Measurements from ENCODE around the gene C18orf63. TPM values are rescaled to one million over a fixed set of nuclear protein-coding genes. Genes with fewer than 3 reads are reported as not detected.

C18orf63 gene
- total RNA-seq, 1 experiment from 2014 or later = not detected

- peaks cover 3% of the 10 kb centered on the region; the same call in 1 of the 2 replicates for H3K27me3 Mint-ChIP-seq (ENCODE audit: low read depth)
- no peak overlapping the region for H3K27ac Mint-ChIP-seq
- no peak for TF ChIP-seq PRRX2 (CRISPR knock-in tag; IDR thresholded peaks at IDR 0.05)
- no peak for TF ChIP-seq IRF2 (CRISPR knock-in tag; IDR thresholded peaks at IDR 0.05; ENCODE audit: borderline replicate concordance, low read depth)
- no peak for TF ChIP-seq NR2C2 (CRISPR knock-in tag; IDR thresholded peaks at IDR 0.05)
- no peak for TF ChIP-seq FOXP1 (CRISPR knock-in tag; IDR thresholded peaks at IDR 0.05; ENCODE audit: borderline replicate concordance)
- no peak for TF ChIP-seq E2F1 (CRISPR knock-in tag; IDR thresholded peaks at IDR 0.05)
- TF ChIP-seq ZMAT4 (CRISPR knock-in tag; IDR thresholded peaks at IDR 0.05) = no peak
- TF ChIP-seq HMGA2 (CRISPR knock-in tag; IDR thresholded peaks at IDR 0.05) = no peak
- TF ChIP-seq, protein P1, sequence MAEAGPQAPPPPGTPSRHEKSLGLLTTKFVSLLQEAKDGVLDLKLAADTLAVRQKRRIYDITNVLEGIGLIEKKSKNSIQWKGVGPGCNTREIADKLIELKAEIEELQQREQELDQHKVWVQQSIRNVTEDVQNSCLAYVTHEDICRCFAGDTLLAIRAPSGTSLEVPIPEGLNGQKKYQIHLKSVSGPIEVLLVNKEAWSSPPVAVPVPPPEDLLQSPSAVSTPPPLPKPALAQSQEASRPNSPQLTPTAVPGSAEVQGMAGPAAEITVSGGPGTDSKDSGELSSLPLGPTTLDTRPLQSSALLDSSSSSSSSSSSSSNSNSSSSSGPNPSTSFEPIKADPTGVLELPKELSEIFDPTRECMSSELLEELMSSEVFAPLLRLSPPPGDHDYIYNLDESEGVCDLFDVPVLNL (CRISPR knock-in tag; IDR thresholded peaks at IDR 0.05; ENCODE audit: borderline replicate concordance, low read depth) = no peak
- no peak for TF ChIP-seq GTF2I (CRISPR knock-in tag; conservative IDR thresholded peaks at IDR 0.05)
- no peak for TF ChIP-seq ZNF219 (CRISPR knock-in tag; IDR thresholded peaks at IDR 0.05; ENCODE audit: borderline replicate concordance)
- TF ChIP-seq ZNF423 (CRISPR knock-in tag; IDR thresholded peaks at IDR 0.05) = no peak
- POLR2A ChIA-PET = no interaction called here
- H3K4me3 Mint-ChIP-seq = no peak overlapping the region
- DNase-seq (ENCODE audit: low spot score) = no peak
- 0 out of 2 replicates have a peak, but pooled peaks cover 5% of the 10 kb centered on the region for H3K4me1 Mint-ChIP-seq
- H3K9me3 Mint-ChIP-seq = no peaks in the 10 kb centered on the region
- H3K36me3 Mint-ChIP-seq = no peaks in the 10 kb centered on the region
- ATAC-seq = no peak
- CTCF ChIA-PET = no interaction called here
Measured at GRCh38 chr18:74390900-74391299, 75.3 kb downstream of the C18orf63 start.

DNA sequence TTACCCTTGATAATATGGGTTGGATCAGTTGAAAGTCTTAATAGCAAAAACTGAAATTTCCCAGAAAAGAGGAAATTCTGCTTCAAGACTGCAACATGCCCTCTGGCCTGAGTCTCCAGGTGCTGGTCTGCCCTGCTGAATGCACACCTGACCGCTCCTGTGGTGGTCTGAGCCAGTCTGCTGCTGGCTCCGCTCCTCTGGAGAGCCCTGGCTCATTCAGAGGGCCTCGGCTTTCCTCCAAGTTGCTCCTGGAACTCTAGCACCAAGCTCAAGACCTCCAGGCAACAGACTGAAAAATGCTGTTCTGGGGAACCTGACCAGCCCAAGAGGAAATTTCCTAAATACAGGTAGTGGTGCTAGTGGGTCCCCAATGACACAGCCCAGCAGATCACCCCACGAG, 76.7 kb downstream of the C18orf63 start:
- no peaks in the 10 kb centered on the region for H3K9me3 Mint-ChIP-seq
- no peaks in the 10 kb centered on the region; the same call in 1 of the 2 replicates for H3K27me3 Mint-ChIP-seq (ENCODE audit: low read depth)
- ChIA-PET CTCF (no interaction called here), POLR2A (no interaction called here)
- H3K27ac Mint-ChIP-seq = no peak overlapping the region
- H3K4me3 Mint-ChIP-seq = no peak overlapping the region
- H3K4me1 Mint-ChIP-seq = 0 out of 2 replicates have a peak, but pooled peaks cover 6% of the 10 kb centered on the region
- no peak for ATAC-seq
- no peak for DNase-seq (ENCODE audit: low spot score)
- no peaks in the 10 kb centered on the region for H3K36me3 Mint-ChIP-seq
- TF ChIP-seq MYBL2 (CRISPR knock-in tag; IDR thresholded peaks at IDR 0.05) = no peak
- TF ChIP-seq ZNF232 (CRISPR knock-in tag; IDR thresholded peaks at IDR 0.05) = no peak
- TF ChIP-seq EMX1 (CRISPR knock-in tag; IDR thresholded peaks at IDR 0.05) = no peak
- no peak for TF ChIP-seq STAT6 (CRISPR knock-in tag; conservative IDR thresholded peaks at IDR 0.05; ENCODE audit: low read depth)
- TF ChIP-seq, protein P2, sequence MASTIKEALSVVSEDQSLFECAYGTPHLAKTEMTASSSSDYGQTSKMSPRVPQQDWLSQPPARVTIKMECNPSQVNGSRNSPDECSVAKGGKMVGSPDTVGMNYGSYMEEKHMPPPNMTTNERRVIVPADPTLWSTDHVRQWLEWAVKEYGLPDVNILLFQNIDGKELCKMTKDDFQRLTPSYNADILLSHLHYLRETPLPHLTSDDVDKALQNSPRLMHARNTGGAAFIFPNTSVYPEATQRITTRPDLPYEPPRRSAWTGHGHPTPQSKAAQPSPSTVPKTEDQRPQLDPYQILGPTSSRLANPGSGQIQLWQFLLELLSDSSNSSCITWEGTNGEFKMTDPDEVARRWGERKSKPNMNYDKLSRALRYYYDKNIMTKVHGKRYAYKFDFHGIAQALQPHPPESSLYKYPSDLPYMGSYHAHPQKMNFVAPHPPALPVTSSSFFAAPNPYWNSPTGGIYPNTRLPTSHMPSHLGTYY (CRISPR knock-in tag; IDR thresholded peaks at IDR 0.05) = no peak
- no peak for TF ChIP-seq ZBTB21 (CRISPR knock-in tag; IDR thresholded peaks at IDR 0.05; ENCODE audit: borderline replicate concordance)
- TF ChIP-seq, protein P3, sequence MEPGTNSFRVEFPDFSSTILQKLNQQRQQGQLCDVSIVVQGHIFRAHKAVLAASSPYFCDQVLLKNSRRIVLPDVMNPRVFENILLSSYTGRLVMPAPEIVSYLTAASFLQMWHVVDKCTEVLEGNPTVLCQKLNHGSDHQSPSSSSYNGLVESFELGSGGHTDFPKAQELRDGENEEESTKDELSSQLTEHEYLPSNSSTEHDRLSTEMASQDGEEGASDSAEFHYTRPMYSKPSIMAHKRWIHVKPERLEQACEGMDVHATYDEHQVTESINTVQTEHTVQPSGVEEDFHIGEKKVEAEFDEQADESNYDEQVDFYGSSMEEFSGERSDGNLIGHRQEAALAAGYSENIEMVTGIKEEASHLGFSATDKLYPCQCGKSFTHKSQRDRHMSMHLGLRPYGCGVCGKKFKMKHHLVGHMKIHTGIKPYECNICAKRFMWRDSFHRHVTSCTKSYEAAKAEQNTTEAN (CRISPR knock-in tag; IDR thresholded peaks at IDR 0.05) = no peak
- TF ChIP-seq FOXP4 (CRISPR knock-in tag; IDR thresholded peaks at IDR 0.05) = no peak
- no peak for TF ChIP-seq GTF2I (CRISPR knock-in tag; conservative IDR thresholded peaks at IDR 0.05)
- TF ChIP-seq CTCF (IDR thresholded peaks at IDR 0.05) = no peak
- TF ChIP-seq IRF2 (CRISPR knock-in tag; IDR thresholded peaks at IDR 0.05; ENCODE audit: borderline replicate concordance, low read depth) = no peak
- TF ChIP-seq GRHL2 (CRISPR knock-in tag; IDR thresholded peaks at IDR 0.05; ENCODE audit: insufficient replicate concordance, severe bottlenecking) = no peak
- no peak for TF ChIP-seq TP53 (CRISPR knock-in tag; IDR thresholded peaks at IDR 0.05)
